Measurements from ENCODE around the gene SEMA3D.

The SEMA3D gene

GRCh38 chr7:85119934-85120333, 66.9 kb downstream of the SEMA3D start:
- no peak for DNase-seq

GRCh38 chr7:85115862-85116261, 71.0 kb downstream of the SEMA3D start:
- DNase-seq, result no peak

DNA sequence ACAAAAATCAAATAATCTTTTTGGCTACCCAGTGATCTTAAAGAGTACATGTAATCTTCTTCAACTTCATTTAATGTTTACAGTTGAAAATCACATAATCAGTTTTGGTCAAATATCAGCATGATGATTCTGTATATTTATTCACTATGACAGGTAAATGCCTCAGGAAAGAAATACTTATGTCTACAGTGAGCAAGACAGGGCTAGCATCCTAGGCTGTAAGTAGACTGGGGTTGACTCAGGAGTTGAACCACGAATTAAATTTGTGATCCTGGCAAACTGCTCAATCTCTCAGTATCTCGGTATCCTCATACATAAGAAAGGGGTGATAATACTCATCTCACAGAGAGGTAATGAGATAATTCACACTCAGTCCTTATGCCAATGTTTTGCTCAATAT, 71.8 kb downstream of the SEMA3D start:
- no peak for DNase-seq

DNA sequence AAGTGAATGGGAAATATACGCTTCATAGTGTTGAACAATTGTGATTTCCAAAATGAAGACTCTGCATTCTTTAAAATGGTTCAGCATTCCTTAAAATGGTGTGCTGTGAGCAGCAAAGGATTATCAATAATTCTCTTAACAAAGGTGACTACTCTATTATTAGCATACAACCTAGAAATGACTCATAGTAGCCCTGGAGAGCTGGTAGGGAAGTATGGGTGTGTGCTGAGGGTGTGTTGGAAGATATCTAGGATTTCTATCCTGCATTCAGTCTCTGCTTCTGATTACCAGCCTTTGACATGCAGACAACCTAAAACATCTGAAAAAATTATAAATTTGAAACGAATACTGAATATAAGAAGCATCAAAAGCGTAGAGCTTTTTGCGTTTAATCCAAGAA, 72.5 kb downstream of the SEMA3D start:
- no peak for DNase-seq

GRCh38 chr7:85111761-85112160, 75.1 kb downstream of the SEMA3D start:
- DNase-seq, result no peak

GRCh38 chr7:85106719-85107118, 80.1 kb downstream of the SEMA3D start:
- no peak for DNase-seq

DNA sequence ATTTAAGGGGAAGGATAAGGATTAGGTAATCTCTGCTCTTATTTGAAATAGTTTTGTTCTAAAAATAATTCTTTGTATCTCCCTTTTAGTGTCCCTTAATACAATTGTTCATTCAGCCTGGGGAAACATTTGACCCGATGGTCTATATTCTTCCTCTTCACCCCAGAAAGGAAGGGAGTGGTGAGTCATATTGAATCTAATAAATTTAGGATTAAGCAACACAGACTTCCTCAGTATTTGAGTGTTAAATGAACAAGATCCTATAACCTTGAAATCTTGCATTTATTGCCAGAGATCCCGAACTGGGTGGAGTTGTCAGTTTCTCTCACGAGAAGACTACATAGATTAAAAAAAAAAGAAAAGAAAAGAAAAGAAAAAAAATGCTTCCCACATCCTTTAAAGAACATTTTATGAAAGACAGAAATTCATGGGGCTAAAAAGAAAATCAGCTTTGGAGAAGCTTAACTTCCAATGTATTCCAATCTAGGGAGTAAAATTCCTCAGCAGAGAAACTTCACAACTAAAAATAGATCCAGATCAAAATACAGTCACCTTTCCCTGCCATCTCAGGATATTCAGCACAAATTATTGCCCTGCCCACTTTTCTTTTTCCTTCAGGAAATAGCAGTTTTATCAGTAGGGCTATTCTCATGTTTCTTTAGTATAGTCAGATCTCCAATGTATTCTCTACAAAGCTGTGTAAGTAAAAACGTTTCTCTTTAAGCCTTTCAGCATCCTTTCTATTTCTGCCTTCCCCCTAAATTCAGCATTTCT, 82.2 kb downstream of the SEMA3D start:
- no peak for DNase-seq

DNA sequence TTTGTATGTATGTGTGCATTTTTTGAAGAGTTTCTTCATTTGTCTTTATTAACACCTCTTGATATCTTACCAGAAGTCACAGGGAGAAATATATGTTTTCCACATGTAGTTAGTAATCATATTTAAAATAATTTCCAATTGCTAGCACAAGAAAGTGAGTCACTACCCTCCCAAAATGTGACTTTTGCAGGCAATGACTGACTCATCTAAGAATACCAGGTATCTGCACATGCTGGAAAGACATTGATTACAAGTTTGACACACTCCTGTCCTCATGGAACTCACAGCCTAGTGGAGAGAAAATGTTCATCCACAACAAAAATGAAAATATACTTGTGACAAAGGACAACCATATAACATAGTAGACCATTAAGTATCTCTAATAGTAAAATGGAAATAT, 82.9 kb downstream of the SEMA3D start:
- DNase-seq, result no peak

- DNase-seq, result no peak
Measured at GRCh38 chr7:85103357-85103756, 83.5 kb downstream of the SEMA3D start.

GRCh38 chr7:85102813-85103350, 84.0 kb downstream of the SEMA3D start:
- DNase-seq, result no peak

GRCh38 chr7:85101347-85101746, 85.5 kb downstream of the SEMA3D start:
- no peak for DNase-seq

GRCh38 chr7:85097844-85098243, 89.0 kb downstream of the SEMA3D start:
- no peak for DNase-seq

DNA sequence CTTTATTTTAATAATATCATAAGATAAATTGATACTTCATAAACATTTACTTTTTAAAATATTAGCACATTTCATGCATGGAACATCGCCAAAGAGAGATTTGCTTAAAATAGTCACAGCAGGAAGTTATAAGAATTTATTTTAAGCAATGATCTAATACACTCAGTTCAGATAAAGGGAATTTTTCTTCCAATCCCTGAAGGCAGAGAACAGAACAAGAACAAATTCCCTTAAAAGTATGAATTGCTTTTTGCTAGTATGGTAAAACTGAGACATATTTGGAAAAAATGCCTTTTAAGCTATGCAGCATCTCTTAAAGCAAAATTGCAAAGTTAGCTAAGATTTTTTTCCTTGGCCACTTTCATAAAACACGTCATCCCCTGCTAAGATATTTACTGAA, 91.0 kb downstream of the SEMA3D start:
- DNase-seq, result no peak

DNA sequence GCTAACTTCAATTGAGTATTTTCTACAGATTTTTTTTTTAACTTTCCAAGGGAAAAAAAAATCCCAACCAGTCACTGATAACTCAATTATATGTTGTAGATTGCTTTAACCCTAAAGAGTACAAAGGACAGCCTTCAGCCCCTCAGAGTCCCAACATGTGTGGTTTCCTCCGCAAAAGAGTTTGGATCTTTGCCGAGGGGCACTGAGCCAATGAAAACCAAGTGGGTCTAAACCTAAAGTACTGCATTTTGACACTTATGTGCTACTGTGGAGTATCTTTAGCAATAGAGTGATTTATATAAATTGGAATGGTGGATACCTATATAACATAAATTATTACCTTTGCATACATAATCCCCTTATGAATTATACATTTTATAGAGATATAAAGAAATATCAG, 91.5 kb downstream of the SEMA3D start:
- DNase-seq, result no peak

DNA sequence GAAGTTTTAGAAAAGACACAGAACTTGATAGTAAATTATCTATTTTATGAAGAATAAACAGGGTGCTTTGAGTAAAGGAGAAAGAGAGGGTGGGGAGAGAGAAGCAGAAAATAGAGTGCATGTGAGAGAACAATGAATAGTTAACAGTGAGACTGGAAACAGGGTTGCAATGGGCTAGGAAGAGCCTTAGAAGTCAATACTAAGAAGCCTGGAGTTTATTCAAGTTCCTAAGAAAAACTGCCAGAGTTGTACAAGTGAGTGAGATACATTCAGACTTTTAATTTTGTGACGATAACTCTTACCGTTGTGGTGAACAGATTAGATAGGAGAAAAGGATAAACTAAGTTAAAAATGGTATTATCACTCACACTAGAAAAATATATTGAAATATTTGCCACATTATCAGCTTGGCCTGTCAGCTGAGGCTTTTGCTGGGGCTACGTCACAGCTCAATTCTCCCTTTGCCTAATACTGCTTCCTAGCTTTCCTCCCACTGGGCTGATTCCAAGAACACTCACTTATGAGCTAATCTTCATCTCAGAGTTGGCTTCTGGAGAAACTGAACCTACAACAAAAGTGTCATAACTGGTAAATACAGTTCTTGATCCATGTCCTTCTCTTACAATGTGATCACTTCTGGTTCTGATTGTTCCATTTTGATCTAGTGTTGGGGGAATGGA, 92.7 kb downstream of the SEMA3D start:
- no peak for DNase-seq

DNA sequence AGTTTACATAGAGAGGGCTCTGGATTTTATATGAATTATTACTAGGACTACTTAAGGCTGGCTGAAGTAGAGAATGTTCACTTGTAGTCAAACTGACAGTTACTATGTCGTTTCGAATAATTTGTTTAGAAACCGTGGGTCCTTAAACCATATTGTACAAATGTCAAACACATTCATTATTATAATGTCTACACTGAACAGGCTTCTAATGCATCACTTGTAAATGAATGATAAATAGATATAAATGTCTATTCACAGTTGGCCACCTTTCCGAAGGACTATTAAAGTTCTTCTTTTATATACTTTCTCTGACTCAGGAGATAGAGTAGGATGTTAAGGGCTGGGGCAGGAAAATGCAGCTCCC, 95.3 kb downstream of the SEMA3D start:
- no peak for DNase-seq

GRCh38 chr7:85090919-85091564, 95.8 kb downstream of the SEMA3D start:
- DNase-seq, result no peak

- DNase-seq, result no peak
Measured at GRCh38 chr7:85090143-85090542, 96.7 kb downstream of the SEMA3D start.

DNA sequence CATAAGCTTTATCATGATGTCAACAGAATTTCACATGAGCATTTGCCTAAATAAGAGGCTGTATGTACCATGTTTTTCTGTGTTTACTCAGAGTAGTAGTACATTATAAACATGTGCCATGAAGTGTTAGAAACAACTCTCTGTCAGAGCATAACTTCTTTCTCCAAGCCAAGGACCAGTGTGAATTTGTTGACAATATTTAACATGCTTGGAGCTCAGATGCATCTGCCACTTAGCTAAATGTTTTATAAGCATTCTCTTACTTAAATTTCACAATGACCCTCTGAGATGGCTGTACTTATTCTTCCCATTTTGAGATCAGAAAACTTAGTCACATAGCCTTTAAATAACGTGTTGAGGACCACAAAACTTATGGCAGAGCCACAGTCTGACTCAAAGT, 105.0 kb downstream of the SEMA3D start:
- no peak for DNase-seq

GRCh38 chr7:85081392-85081791, 105.5 kb downstream of the SEMA3D start:
- DNase-seq, result no peak

GRCh38 chr7:85079434-85079833, 107.4 kb downstream of the SEMA3D start:
- no peak for DNase-seq

GRCh38 chr7:85078181-85078580, 108.7 kb downstream of the SEMA3D start:
- no peak for DNase-seq

GRCh38 chr7:85075864-85076263, 111.0 kb downstream of the SEMA3D start:
- no peak for DNase-seq

DNA sequence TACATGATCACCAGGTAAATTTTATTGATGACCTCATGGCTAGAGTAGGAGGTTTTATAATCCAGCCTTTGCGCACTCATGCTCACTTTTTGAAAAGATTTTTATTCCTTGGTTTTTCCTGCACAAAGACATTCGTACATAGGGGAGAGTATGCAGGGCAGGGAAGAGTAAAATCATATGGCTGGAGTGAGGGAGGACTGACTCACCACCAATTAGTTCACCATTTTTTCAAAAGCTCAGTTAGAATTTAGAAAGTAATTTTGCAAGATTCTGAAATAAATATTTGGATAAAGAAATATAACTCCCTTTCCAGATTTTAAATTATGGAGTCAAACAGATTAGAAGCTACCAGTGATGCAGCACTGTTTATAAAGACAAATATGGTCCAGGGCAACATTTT, 111.9 kb downstream of the SEMA3D start:
- no peak for DNase-seq

Data from stimulated activated CD4-positive, alpha-beta T cell treated with anti-CD3 and anti-CD28 coated beads, Interleukin-1b, Interleukin-23, amount 100 ng/mL, for 48 hours (primary cell).